Liver (tissue), 9 donors: ENCODE results near the gene BACE1-AS. TPM values are rescaled to one million over a fixed set of nuclear protein-coding genes. Genes with fewer than 3 reads are reported as not detected.

Experiments
- DNase-seq: peaks from one replicate; pipeline ENCODE4 v3.0.0-alpha.2; 2017; ENCODE audit warnings: low spot score
- H3K27ac ChIP-seq, 2 donors: one replicate each; pipeline ENCODE4 v1.7.0; 2013; ENCODE audit warnings: inconsistent platforms in 2 of 2, low read length in 2 of 2, control low read depth in 1 of 2, low read depth in 1 of 2, mild to moderate bottlenecking in 1 of 2
- H3K27me3 ChIP-seq, 4 donors: one replicate each; pipeline versions ENCODE4 v1.6.1 to v1.7.0; 2013; ENCODE audit warnings: low read length in 3 of 4, inconsistent platforms in 1 of 4, mild to moderate bottlenecking in 1 of 4, moderate library complexity in 1 of 4; ENCODE audit not compliant: control insufficient read depth in 4 of 4, insufficient read depth in 4 of 4
- H3K36me3 ChIP-seq, 4 donors: one replicate each; pipeline versions ENCODE4 v1.6.1 to v1.7.0; 2013; ENCODE audit warnings: low read length in 3 of 4, mild to moderate bottlenecking in 3 of 4, low read depth in 1 of 4, moderate library complexity in 1 of 4; ENCODE audit not compliant: control insufficient read depth in 4 of 4, insufficient read depth in 3 of 4
- H3K4me1 ChIP-seq, 4 donors: one replicate each; pipeline versions ENCODE4 v1.6.1 to v1.7.0; 2013; ENCODE audit warnings: low read length in 3 of 4, mild to moderate bottlenecking in 3 of 4, moderate library complexity in 1 of 4; ENCODE audit not compliant: control insufficient read depth in 4 of 4, insufficient read depth in 4 of 4
- H3K4me3 ChIP-seq, 3 donors: one replicate each; pipeline versions ENCODE4 v1.6.1 to v1.7.0; 2013; ENCODE audit warnings: low read length in 3 of 3, control low read depth in 1 of 3, low read depth in 1 of 3, mild to moderate bottlenecking in 1 of 3
- H3K9ac ChIP-seq, 2 donors: one replicate each; pipeline ENCODE4 v1.7.0; 2013; ENCODE audit warnings: low read length in 2 of 2, mild to moderate bottlenecking in 2 of 2, moderate library complexity in 2 of 2, control low read depth in 1 of 2, low read depth in 1 of 2
- H3K9me3 ChIP-seq, 4 donors: one replicate each; pipeline versions ENCODE4 v1.6.1 to v1.7.0; 2013; ENCODE audit warnings: low read length in 3 of 4; ENCODE audit not compliant: control insufficient read depth in 4 of 4
- ATF3 ChIP-seq: IDR thresholded peaks from 2 replicates; pipeline ENCODE4 v1.6.1; 2016; ENCODE audit warnings: antibody characterized with exemption
- CTCF ChIP-seq: fragments of 150-350 bp; IDR thresholded peaks from 2 replicates; pipeline ENCODE4 v1.5.1; 2017; ENCODE audit warnings: improper control_type of control experiment, low read depth, low read length; ENCODE audit not compliant: missing input control
- EGR1 ChIP-seq, 2 donors: IDR thresholded peaks; 2 replicates each; pipeline ENCODE4 v1.6.1; 2016 to 2018; ENCODE audit warnings: antibody characterized with exemption in 2 of 2, low read depth in 2 of 2
- FOXA1 ChIP-seq: IDR thresholded peaks from 2 replicates; pipeline ENCODE4 v1.6.1; 2016; ENCODE audit warnings: antibody characterized with exemption
- FOXA2 ChIP-seq: IDR thresholded peaks from 2 replicates; pipeline ENCODE4 v1.6.1; 2016; ENCODE audit warnings: antibody characterized with exemption
- GABPA ChIP-seq, 2 donors: IDR thresholded peaks in 1 of 2; conservative IDR thresholded peaks in 1 of 2; 2 replicates each; pipeline ENCODE4 v1.6.1; 2016; ENCODE audit warnings: antibody characterized with exemption in 2 of 2, mild to moderate bottlenecking in 1 of 2, moderate library complexity in 1 of 2
- HNF4A ChIP-seq, 2 donors: conservative IDR thresholded peaks; 2 replicates each; pipeline ENCODE4 v1.6.1; 2016; ENCODE audit warnings: antibody characterized with exemption in 2 of 2, mild to moderate bottlenecking in 2 of 2
- HNF4G ChIP-seq: IDR thresholded peaks from 2 replicates; pipeline ENCODE4 v1.6.1; 2016; ENCODE audit warnings: antibody characterized with exemption
- RAD21 ChIP-seq, 2 donors: IDR thresholded peaks; 2 replicates each; pipeline ENCODE4 v1.6.1; 2016; ENCODE audit warnings: antibody characterized with exemption in 2 of 2, mild to moderate bottlenecking in 2 of 2
- REST ChIP-seq: IDR thresholded peaks from 2 replicates; pipeline ENCODE4 v1.6.1; 2016; ENCODE audit warnings: antibody characterized with exemption, mild to moderate bottlenecking
- RXRA ChIP-seq, 2 donors: IDR thresholded peaks; 2 replicates each; pipeline ENCODE4 v1.6.1; 2017 to 2018; ENCODE audit warnings: antibody characterized with exemption in 2 of 2, mild to moderate bottlenecking in 1 of 2
- SP1 ChIP-seq: IDR thresholded peaks from 2 replicates; pipeline ENCODE4 v1.6.1; 2018; ENCODE audit warnings: antibody characterized with exemption, mild to moderate bottlenecking
- TAF1 ChIP-seq: conservative IDR thresholded peaks from 2 replicates; pipeline ENCODE4 v1.6.1; 2016; ENCODE audit warnings: antibody characterized with exemption, mild to moderate bottlenecking
- YY1 ChIP-seq: IDR thresholded peaks from 2 replicates; pipeline ENCODE4 v1.6.1; 2016; ENCODE audit warnings: antibody characterized with exemption, mild to moderate bottlenecking
- WGBS: extraction: QIAGEN DNeasy Blood & Tissue Kit; methylation state at CpG from one replicate; pipeline ENCODE4 v1.1.7; 2013; 5-methylcytosine and 5-hydroxymethylcytosine counted together
- polyA plus RNA-seq, 2 donors: library from polyadenylated mRNA; stranded (reverse) in 1 of 2; unstranded in 1 of 2; fragments of 200-250 nt in 1 of 2; fragments of >200 nt in 1 of 2; fragmentation: Nextera tagmentation in 1 of 2; extraction: Ambion mirVana in 1 of 2; gene quantifications; one replicate each; pipeline versions ENCODE4 v1.2.1 to v1.2.3, GENCODE V29; 2013 to 2015
- total RNA-seq, 2 donors: library from RNA; depleted of rRNA; stranded (reverse); fragments of >200 nt; gene quantifications; one replicate each; pipeline ENCODE4 v1.2.3, GENCODE V29; 2014
- TF ChIP-seq, protein P1 (sequence below): IDR thresholded peaks from 2 replicates; pipeline ENCODE4 v1.6.1; 2016; ENCODE audit warnings: antibody characterized with exemption
- TF ChIP-seq, protein P2 (sequence below): IDR thresholded peaks from 2 replicates; pipeline ENCODE4 v1.6.1; 2016; ENCODE audit warnings: antibody characterized with exemption
- donor health status: healthy.
- donor health status: healthy.
- donor health status: healthy.
- donor health status: healthy.
- donor health status: healthy.

Gene BACE1-AS
- total and polyA plus RNA-seq, 4 donors = 0.85 to 2.9 (median 1.6) TPM

- 75% methylated on average over 14 of the region's 14 CpGs for WGBS
- Histone ChIP-seq H3K36me3 (no peaks in the 10 kb centered on the region), H3K4me3 (peak overlapping the region in 1 of 3 donors; percentile 96), H3K9ac (no peak overlapping the region), H3K4me1 (peaks cover 8 to 29% (median 19%) of the 10 kb centered on the region in 4 donors), H3K9me3 (no peaks in the 10 kb centered on the region), H3K27ac (no peak overlapping the region), H3K27me3 (no peaks in the 10 kb centered on the region)
- TF ChIP-seq EGR1 (IDR thresholded peaks at IDR 0.05; ENCODE audit: low read depth in 2 of 2) (no peak), FOXA1 (no peak), FOXA2 (no peak), CTCF (no peak), TAF1 (no peak), ATF3 (no peak), HNF4A (conservative IDR thresholded peaks at IDR 0.05) (no peak), YY1 (no peak), RAD21 (IDR thresholded peaks at IDR 0.05) (no peak), SP1 (no peak), HNF4G (no peak), REST (no peak), GABPA (IDR thresholded peaks at IDR 0.05 in 1 of 2, conservative IDR thresholded peaks at IDR 0.05 in 1 of 2) (no peak), RXRA (IDR thresholded peaks at IDR 0.05) (no peak)
- TF ChIP-seq, protein P1, sequence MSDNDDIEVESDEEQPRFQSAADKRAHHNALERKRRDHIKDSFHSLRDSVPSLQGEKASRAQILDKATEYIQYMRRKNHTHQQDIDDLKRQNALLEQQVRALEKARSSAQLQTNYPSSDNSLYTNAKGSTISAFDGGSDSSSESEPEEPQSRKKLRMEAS = no peak
- TF ChIP-seq, protein P2, sequence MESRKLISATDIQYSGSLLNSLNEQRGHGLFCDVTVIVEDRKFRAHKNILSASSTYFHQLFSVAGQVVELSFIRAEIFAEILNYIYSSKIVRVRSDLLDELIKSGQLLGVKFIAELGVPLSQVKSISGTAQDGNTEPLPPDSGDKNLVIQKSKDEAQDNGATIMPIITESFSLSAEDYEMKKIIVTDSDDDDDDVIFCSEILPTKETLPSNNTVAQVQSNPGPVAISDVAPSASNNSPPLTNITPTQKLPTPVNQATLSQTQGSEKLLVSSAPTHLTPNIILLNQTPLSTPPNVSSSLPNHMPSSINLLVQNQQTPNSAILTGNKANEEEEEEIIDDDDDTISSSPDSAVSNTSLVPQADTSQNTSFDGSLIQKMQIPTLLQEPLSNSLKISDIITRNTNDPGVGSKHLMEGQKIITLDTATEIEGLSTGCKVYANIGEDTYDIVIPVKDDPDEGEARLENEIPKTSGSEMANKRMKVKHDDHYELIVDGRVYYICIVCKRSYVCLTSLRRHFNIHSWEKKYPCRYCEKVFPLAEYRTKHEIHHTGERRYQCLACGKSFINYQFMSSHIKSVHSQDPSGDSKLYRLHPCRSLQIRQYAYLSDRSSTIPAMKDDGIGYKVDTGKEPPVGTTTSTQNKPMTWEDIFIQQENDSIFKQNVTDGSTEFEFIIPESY = no peak
- no peak for DNase-seq
Measured at GRCh38 chr11:117313828-117314768, 23.0 kb downstream of the BACE1-AS start.
